ENCODE measurements around the gene HIP1.
"Not testable (repeated sequence)": the region's sequence is repeated elsewhere in the genome, so short reads cannot be mapped to it uniquely, and the experiment has no call there.

HIP1 gene

DNA sequence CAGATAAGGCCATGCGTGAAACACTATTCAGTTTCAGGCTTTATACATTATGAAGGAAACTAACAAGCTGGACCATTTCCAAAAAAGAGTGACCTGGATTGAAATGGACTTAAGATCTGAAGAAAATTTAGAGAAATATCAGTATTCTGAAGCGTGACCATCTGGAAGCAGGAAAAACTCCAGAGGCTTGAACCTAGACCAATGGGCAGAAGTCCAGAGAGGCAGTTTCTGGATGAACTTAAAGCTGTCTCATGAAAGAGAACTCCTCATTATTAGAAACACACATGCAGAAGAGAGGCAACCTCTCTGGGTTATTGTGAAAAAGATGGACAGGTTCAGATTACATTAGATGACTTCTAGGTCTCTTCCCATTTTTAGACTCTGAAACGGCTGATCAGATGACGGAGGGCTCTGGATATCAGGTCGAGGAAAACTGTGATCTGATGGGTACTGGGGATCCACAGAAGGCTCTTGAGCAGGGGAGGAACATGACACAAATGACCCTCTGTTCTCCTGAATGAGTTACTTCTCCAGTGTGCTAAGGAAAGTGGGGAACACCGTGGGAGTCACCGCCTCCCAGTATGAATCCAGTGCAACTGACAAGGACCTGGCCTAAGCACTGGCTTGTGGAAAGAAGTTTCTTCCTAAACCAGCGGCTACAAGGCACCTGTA is 130.2 kb downstream of the HIP1 start:
- DNase-seq = no peak

DNA sequence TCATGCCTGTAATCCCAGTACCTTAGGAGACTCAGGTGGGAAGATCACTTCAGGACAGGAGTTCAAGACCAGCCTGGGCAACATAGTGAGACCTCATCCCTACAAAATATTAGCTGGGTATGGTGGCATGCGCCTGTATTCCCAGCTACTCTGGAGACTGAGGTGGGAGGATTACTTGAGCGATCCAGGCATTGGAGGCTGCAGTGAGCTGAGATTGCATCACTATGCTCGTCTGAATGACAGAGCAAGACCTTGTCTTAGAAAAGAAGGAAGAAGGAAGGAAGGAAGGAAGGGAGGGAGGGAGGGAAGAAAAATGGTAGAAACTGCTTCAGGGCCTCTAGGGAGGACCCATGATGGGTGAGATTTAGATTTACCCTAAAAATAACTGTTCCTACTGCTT is 134.3 kb downstream of the HIP1 start:
- no peak for DNase-seq

DNA sequence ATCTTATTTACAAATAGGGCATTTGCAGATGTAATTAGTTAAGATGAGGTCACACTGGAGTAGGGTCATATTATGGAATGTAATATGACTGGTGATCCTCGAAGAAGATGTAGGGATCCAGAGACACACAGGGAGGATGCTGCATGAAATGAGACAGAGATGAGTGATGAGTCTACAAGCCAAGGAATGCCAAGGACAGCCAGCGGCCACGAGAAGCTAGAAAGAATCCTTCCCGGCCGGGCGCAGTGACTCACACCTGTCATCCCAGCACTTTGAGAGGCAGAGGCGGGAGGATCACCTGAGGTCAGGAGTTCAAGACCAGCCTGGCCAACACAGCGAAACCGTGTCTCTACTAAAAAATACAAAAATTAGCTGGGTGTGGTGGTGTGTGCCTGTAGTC is 135.9 kb downstream of the HIP1 start:
- not testable (repeated sequence) for DNase-seq

DNA sequence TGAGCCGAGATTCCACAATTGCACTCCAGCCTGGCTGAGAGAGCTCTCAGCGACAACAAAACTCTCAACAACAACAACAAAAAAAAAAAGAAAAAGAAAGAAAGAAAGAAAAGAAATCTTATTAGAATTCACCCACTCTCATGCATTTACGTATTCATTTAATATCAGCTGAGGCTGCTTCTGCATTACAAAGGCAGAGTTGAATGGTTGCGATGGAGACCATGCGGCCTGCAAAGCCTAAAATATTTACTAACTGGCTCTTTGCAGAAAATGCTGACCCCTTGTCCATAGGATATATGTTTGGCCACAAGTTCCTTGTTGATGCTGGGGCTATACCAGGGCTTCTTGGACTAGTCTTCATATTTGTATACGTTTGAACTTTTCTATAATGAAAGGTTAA is 137.2 kb downstream of the HIP1 start:
- DNase-seq = no peak

DNA sequence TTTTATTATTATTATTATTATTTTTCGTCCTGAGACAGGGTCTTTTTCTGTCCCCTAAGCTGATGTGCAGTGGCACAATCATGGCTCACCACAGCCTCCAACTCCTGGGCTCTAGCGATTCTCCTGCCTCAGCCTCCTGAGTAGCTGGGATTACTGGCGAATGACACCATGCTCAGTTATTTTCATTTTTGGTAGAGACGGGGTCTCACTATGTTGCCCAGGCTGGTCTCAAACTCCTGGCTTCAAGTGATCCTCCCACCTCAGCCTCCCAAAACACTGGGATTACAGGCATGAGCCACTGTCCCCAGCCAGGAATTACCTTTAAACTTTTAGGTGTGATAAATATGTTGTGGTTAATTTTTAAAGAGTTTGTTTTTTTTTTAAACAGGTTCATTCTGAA is 138.0 kb downstream of the HIP1 start:
- not testable (repeated sequence) for DNase-seq

DNA sequence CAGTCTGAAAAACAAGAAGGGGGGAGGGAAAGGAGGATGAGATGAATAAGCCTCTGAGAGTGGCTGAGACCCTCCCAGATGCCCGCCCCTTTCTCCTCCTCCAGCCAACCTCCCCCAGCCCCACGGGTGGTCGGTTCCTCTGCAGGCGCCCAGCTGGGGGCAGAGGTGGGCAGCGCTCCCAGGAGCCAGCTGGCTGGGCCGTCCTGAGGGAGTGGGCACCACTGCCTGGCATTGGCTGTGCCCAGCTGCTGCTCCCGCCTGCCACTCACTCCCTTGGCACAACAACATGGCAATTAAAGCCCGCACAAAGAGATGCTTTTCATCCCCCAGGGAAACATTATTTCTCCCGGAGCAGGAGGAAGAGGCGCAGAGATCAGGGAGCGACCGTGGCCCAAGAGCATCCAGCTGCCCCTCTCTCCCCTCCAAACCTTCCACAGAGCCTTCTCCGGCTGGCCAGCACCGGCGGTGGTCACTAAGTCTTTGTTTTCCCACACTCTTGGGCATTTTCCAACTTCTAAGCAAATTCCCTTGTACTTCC is 139.4 kb downstream of the HIP1 start:
- DNase-seq = no peak

DNA sequence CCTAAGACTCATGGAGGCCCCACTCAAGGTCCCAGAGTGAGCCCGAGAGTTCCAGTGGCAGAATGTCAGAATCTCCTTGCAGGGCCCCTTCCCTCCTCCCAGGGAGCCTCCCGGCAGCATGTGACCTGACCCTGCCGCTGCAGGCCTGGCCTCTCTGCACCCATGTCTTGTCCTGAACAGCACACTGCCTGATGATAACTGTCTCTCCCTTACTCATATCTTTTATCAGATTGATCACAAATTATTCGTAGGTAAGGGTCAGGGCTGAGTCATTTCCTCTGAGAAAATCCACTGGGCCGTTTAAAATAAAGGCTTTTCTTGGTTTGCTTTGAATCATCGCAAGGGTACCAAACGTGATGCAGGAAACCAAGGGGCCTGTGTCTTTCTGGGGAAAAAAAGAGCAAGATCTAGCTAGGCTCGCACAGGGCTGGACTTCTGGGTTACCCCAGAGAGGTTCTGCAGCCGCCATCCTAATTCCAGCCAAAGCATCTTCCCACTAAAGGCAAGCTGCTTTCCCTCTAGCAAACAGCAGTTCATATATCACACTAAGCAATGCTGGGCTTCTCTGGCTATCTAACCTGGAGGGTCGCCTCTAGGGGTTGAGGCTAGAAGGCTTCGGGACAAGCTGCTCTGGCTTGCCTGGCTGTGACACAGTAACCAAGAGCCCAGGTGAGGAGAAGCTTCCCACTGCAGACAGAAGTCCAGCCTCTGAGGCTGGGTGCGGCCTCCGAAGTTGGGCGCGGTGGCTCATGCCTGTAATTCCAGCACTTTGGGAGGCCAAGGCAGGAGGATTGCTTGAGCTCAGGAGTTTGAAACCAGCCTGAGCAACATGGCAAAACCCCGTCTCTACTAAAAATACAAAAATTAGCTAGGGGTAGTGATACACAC is 141.8 kb downstream of the HIP1 start:
- no peak for DNase-seq

DNA sequence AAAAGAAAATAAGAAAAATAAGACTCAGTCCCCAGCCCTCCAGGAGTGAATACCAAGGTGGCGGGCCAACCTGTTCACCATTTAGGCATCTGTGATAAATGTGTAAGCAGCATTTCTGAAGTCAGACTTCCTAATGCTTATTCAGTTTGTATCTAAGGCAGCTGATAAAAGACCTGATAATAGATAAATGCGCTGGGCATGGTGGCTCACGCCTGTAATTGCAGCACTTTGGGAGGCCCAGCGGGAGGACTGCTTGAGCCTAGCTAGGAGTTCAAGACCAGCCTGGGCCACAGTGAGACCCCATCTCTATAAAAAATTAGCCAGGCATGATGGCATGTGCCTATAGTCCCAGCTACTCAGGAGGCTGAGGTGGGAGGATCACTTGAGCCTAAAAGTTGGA is 143.0 kb downstream of the HIP1 start:
- DNase-seq = no peak

DNA sequence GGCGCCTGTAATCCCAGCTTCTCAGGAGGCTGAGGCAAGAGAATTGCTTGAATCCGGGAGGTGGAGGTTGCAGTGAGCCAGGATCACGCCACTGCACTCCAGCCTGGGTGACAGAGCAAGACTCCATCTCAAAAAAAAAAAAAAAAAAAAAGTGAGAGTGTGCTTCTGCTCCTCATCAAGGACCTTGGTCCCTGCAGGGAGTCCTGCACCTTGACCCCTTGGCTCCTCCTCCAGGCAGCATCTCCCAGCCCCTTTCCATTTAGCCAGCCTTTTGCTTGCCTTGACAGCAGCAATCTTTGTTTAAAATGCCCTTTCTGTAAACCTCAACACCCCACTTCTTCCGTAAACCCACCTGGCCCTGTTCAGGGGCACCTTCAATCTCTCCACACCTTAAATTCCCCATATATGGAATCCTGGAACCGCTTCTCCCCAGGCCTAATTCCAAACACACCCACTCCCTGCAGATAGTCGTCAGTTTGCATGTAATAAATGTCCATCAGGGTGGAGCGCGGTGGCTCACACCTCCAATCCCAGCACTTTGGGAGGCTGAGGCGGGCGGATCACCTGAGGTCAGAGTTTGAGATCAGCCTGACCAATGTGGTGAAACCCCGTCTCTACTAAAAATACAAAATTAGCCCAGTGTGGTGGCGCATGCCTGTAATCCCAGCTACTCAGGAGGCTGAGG is 145.1 kb downstream of the HIP1 start:
- not testable (repeated sequence) for DNase-seq

DNA sequence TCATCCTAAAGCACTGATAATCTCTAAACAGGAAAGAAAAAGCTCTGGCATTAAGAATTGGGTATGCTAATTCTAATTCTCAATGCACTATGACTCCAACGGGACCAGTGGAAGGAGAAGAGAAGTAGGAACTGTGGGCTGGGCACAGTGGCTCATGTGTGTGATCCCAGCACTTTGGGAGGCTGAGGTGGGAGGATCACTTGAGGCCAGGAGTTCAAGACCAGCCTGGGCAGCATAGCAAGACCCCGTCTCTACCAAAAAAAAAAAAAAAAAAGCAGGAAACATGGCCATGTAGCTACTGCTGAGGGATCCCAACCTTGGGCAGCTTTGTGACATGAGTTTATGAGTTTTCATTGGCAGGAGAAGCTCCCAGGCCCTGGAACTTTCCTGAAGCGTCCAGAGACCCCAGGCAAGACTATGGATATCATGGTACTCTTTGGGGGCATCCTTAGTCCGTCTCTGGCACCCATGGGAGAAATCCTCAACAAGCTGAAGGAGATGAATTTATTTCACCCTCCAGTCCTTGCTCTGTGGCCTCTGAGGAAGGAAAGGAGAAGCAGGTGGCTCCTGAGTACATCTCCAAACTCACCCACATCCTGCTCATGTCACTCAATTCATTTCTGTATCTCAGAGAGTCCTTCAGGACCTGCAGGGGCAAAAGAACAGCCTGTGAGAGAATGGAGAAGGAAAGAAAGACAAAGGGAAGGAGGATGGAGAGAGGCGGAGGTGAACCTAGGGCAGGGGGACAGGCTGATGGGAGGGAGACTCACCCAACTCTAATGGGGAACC is 147.1 kb downstream of the HIP1 start:
- no peak for DNase-seq

DNA sequence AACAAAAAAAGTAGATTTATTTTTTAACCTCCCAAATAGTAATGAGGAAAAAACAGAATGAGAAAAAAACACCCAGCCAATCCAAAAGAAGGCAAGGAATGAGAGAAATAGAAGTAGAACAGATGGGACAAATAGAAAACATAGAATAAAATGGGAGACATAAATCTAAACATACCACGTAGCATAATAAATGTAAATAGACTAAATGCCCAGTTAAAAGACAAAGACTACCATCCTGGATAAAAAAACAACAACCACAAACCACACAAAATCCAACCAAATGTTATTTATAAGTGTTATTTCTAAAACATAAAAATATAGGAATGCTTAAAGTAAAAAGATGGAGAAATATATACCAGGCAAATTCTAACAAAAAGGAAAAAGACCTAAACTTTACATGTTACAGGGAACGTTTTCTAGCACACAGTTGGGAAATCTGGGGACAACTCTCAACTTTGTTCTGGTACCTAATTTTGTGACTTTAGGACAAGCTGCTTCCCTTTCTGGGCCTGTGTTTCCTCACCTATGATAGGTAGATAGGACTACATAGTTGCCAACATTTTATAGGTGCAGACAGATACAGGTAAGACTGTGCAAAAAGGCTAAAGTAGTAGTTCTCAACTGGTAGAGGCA is 148.3 kb downstream of the HIP1 start:
- no peak for DNase-seq

DNA sequence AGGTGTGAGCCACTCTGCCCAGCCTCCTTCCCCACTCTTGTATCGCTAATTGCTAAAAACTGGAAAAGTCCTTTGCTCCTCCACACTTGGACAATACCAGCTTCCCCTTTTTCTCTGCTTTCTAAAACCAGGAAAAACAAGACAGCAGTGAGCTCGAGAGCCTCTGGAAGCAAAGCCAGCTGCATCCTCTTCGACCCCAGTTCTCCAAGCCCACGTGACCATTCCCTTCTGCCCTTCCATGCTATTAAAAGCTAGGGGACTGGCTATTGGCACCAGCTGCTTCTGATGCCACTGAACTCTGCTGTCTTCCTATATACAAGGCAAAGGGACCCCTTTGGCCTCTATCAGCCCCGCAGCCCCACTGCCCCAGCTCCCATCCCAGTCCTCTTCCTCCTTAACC is 154.4 kb downstream of the HIP1 start:
- no peak for DNase-seq

DNA sequence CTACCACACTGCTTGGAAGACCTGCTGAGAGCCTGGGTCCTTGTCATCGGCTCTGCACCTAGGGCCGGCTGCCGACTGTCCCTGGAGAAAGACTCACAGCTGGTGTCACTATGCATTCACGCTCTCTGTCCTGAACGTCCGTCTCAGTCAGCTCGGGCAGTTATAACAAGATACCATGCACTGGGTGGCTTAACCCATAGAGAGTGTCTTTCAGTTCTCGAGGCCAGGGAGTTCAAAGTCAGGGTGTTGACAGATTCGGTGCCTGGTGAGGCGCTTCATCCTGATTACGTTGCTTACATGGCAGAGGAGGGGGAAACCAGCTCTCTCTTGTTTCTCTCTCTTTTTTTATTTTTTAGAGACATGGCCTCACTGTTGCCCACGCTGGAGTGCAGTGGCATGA is 155.5 kb downstream of the HIP1 start:
- DNase-seq = no peak

DNA sequence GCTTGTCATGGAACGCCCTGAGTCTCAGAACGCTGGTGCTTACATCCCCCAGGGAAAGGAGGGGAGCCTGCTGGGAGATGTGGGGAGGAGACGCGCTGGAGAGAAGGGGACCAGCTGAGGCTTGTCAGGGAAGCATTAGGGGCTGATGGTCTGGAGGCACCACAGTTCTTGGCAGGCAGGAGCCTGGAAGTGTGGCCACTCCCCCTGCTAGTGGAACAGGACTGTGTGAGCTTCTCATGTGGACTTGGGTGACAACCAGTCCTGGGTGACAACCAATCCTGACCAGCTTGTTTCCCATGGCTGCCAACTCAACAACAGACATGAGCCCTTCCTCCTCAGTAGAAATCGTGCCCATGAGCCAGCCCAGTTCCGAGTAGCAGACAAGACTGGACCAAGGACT is 158.8 kb downstream of the HIP1 start:
- no peak for DNase-seq

DNA sequence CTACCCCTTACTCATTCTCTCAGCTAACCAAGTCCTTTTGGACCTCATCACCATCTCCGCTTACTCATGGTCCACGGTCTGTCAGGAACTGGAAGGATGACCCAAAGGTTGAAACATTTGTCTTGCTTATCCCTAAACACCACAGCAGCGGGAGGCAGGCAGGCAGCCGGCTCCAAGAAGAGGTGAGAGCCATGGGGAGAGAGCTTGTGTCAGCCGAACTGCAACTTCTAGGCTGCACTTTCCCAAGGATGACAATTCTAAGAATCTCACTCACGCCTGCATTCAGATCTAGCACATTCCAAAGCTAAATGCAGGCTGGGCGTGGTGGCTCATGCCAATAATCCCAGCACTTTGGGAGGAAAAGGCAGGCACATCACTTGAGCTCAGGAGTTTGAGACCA is 160.7 kb downstream of the HIP1 start:
- no peak for DNase-seq

DNA sequence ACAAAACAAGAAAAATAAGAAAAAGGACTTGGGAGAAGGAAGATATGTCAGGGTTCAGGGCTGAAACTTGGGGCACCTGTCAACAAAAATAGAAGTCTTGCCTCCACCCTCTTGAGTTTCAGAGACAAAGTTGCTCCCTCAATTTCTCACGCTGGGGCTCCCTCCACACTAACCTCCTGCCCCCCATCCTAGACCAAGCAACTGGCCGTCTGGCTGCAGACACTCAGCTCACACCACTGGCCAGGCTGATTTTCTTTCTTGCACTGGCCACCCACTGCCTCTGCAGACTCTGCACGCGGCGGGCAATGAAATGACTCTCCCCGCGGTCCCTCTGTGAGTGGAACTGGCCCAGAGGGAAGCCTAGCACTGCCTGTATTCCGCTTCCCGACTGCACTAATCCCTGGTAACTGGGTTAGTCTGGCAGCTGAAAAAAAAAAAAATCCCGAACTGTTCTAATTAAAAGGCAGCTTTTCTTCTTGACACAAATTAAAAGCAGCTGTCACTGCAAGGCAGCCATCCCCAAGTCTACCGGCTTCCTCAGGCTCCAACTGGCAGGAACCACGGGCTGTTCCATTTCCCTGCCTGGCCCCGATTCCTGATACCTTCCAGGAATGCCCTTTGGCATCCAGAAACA is 163.1 kb downstream of the HIP1 start:
- DNase-seq = no peak

DNA sequence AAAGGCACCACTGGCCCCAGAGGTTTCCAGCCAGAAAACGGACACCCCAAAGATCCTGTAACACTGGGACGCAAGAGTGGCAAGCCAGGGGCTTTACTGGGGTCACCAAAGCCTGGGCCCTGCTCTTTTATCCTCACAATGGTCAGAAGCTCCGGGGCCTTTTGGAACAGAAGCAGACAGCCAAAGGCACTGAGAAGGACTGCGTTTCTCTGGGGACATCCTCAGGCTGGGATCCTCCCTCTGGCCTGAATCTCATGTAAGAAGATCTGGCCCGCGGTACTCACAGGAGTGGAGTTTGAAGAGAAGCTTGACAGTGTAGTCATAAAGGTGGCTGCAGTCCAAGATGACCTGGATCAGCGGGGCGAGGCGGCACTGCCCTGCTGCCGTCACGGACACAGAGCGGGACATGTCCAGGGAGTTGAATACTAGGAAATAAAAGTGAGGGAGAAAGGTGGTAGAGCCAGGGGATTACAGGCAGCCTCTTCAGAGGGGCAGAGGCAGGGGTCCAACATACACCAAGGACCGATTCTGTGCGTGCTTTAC is 165.2 kb downstream of the HIP1 start:
- no peak for DNase-seq

DNA sequence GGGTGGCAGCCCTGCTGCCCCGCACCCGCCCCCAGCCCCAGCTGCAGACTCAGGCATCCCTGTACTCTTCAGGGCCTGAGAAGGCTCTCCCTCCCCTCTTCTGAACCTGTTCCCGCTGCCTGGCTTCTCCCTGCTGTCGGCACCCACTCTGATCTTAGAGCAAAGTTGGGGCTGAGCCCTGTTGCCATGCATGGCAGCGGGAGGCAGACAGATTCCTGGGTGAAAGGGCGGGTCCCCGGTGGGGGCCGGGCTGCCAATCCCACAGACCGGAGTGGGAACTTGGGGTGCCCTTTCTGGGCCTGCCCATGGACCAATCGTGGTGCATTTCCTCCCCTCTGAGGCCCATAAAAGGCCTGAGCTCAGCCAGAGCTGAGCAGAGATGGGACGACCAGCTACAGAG is 165.9 kb downstream of the HIP1 start:
- no peak for DNase-seq

DNA sequence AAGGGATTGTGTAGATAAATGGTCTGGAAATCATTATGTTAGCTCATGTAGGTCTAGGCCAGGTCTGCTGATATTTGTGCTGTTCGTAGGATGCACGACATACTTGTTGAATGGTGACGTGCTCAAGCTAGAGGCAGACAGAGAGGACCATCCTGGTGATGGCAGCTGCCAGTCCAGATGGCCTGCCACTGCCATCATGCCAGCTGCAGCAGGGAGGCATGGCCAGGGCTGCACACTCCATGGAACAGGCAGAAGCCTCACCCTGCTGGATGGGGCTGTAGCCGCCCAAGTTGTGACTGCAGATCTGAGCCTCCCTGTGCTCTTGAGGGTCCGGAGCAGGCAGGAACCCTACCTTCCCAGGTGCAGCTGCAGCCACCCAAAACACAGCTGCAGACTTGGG is 166.3 kb downstream of the HIP1 start:
- DNase-seq = no peak

DNA sequence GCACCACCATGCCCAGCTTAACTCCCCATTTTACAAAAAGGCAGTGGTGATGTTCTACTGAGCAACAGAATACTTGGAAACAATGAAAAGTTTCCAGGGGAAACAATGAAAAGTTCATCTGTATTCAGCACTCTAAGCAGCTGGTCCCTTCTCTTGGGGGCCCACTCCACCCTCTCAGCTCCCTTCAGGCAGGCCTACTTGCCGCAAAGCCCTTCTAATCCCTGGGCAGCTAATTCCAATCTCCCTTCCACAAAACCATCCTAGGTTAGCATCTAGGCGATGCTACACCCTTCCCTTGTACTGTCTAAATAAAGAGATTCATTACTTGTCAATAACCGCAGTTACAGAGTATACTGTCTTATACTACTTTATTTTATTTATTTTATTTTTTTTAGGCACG is 167.5 kb downstream of the HIP1 start:
- no peak for DNase-seq

DNA sequence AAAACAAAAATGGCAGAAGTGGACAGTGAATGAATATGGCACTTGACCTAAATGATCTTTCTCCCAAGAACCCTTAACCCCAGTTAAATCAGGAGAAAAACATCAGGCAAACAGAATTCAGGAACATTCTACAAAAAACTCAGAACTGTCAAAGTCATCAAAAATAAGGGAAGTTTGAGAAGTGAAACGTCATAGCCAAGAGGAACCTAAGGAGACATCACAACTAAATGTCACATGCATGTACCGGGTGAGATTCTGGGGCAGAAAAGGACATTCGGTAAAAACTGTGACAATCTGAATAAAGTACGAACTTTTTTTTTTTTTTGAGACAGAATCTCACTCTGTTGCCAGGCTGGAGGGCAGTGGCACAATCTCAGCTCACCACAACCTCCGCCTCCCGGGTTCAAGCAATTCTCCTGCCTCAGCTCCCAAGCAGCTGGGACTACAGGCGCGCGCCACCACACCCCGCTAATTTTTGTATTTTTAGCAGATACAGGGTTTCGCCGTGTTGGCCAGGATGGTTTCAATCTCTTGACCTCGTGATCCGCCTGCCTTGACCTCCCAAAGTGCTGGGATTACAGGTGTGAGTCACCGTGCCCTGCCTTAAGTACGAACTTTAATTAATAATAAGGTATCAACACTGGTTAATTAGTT is 169.0 kb downstream of the HIP1 start:
- DNase-seq = not testable (repeated sequence)

All from SHP77 (cell line).